D721Med (cell line): ENCODE results near the gene EXT2.

ENCODE experiments used
- DNase-seq: peaks from one replicate; pipeline ENCODE4 v3.0.0; 2011; ENCODE audit warnings: low spot score; ENCODE audit not compliant: insufficient read length
- FAIRE-seq: peaks from 2 replicates; lab custom pipeline; 2011; peaks lifted over from hg19 to GRCh38; lab: Jason Lieb, UNC
- TF ChIP-seq, protein P1 (sequence below): IDR thresholded peaks from 2 replicates; pipeline ENCODE4 v1.5.1; 2012; ENCODE audit warnings: mild to moderate bottlenecking, control low read depth; ENCODE audit not compliant: insufficient read depth; ENCODE audit errors: missing control alignments

The EXT2 gene

DNA sequence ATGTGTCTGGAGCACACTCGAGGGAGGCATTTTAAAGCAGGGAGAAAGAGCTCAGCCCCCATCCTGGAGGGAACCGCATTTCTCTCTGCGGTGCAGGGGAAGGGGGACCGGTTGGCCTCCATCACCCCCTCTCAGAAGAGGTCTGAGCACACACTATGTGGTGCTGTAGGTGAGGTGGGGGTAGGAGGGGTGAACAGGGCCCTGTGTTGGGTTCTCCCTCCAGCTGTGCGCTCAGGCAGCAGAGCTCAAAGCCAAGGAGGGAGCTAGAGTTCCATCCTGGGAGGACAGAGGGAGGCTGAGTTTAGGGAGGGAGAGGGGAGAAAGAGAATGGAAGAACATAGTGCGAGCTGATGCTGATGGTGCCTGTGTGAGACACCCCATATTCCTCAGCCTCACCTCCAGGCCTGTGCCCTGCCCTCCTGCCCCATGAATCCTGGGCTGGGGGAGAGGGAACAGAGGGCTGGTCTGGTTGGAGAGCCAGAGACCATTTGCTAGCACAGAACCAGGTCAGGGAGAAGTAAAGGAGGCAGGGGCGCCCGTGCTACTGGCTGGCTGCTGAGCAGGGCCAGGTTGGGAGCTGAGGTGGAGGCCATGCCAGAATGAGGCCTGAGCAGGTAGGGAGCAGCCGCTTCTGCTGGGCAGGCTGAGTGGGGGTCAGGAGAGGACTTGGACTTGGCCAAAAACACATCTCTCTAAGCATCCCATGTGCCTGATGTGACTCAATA is 170.7 kb downstream of the EXT2 start:
- FAIRE-seq = no peak
- TF ChIP-seq, protein P1, sequence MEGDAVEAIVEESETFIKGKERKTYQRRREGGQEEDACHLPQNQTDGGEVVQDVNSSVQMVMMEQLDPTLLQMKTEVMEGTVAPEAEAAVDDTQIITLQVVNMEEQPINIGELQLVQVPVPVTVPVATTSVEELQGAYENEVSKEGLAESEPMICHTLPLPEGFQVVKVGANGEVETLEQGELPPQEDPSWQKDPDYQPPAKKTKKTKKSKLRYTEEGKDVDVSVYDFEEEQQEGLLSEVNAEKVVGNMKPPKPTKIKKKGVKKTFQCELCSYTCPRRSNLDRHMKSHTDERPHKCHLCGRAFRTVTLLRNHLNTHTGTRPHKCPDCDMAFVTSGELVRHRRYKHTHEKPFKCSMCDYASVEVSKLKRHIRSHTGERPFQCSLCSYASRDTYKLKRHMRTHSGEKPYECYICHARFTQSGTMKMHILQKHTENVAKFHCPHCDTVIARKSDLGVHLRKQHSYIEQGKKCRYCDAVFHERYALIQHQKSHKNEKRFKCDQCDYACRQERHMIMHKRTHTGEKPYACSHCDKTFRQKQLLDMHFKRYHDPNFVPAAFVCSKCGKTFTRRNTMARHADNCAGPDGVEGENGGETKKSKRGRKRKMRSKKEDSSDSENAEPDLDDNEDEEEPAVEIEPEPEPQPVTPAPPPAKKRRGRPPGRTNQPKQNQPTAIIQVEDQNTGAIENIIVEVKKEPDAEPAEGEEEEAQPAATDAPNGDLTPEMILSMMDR = no peak
- no peak for DNase-seq

GRCh38 chr11:44267006-44267749 is 171.7 kb downstream of the EXT2 start:
- DNase-seq = no peak
- FAIRE-seq = no peak
- TF ChIP-seq, protein P1 = no peak

GRCh38 chr11:44267750-44268613 is 172.5 kb downstream of the EXT2 start:
- FAIRE-seq = no peak
- TF ChIP-seq, protein P1 = no peak

DNA sequence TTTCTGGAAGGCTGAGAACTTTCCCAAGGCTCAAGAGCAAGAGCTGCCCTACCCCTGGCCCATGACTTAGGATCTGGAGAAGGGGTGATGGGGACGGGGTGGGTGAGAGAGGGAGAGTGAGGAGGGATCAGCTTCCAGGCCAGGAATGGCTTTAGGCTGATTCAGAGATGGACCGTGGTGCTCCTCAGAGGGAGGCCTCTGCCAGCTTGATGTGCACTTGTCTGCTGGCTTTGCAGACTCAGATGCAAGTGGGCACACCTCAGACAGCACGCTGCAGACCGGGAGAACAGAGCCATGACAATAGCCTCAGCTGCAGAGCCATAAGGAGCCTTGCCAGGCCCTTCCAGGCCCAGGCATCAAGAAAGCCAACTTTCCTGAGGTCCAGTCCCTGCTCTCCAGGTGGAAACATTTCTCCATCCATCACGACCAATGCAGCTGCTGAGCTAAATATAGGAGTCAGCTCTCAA is 173.2 kb downstream of the EXT2 start:
- TF ChIP-seq, protein P1 = no peak
- DNase-seq = no peak
- no peak for FAIRE-seq

More at GRCh38 chr11:44267750-44268613, 172.5 kb downstream of the EXT2 start:
- no peak for DNase-seq

GRCh38 chr11:44269369-44270351 is 174.2 kb downstream of the EXT2 start:
- TF ChIP-seq, protein P1 = no peak
- DNase-seq (no peak), FAIRE-seq (no peak)
